HFF-Myc (cell line): ENCODE results near the gene ACADVL.

Source experiments
- DNase-seq: peaks from one replicate; pipeline ENCODE4 v3.0.0-alpha.2; 2011; ENCODE audit warnings: low read depth; ENCODE audit errors: extremely low read depth
- H3K4me3 ChIP-seq: replicated peaks from 2 replicates; pipeline ENCODE4 v1.5.1; 2011; ENCODE audit warnings: low read depth, mild to moderate bottlenecking, control low read depth, low read length
- TF ChIP-seq, protein P1 (sequence below): IDR thresholded peaks from 2 replicates; pipeline ENCODE4 v1.5.1; 2012; ENCODE audit warnings: mild to moderate bottlenecking, low read depth, low read length, control low read depth; ENCODE audit errors: missing control alignments

Gene ACADVL

DNA sequence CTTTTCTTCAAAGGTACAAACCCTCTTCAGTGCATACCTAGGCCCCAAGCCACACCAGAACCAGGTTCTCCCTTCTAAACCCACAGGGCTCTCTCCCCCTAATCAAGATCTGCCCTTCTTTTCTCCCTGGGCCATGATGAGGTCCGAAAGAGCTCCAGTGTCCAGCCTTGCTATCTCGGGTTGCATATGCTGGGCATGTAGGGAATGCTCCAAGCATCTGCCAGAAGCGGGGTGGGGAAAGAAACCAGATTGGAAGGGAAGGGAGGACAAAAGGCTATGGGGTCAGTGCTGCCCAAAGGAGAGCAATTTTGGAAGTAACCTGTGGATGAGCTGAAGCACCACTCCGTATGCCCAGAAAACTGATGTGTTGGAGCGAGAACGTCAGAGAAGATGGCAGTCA lies 29.5 kb downstream of the ACADVL start:
- no peak for DNase-seq
- peak overlapping the region; percentile 96 for H3K4me3 ChIP-seq
- TF ChIP-seq, protein P1, sequence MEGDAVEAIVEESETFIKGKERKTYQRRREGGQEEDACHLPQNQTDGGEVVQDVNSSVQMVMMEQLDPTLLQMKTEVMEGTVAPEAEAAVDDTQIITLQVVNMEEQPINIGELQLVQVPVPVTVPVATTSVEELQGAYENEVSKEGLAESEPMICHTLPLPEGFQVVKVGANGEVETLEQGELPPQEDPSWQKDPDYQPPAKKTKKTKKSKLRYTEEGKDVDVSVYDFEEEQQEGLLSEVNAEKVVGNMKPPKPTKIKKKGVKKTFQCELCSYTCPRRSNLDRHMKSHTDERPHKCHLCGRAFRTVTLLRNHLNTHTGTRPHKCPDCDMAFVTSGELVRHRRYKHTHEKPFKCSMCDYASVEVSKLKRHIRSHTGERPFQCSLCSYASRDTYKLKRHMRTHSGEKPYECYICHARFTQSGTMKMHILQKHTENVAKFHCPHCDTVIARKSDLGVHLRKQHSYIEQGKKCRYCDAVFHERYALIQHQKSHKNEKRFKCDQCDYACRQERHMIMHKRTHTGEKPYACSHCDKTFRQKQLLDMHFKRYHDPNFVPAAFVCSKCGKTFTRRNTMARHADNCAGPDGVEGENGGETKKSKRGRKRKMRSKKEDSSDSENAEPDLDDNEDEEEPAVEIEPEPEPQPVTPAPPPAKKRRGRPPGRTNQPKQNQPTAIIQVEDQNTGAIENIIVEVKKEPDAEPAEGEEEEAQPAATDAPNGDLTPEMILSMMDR, result no peak

DNA sequence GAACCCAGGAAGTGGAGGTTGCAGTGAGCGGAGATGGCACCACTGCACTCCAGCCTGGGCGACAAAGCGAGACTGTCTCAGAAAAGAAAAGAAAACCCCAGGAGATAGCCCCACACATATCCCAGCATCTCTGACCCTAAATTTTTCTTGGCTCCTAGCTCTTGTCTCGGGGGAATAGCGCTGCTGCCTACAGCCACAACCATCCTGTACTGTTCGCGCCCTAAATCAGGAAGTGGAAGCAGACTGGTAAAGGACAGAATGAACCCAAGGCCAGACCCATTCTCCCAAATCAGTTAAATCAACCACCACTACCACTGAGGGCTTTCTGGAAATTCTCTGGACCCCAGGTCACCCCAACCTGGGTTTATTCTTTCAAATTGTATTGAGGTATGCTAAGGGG lies 30.1 kb downstream of the ACADVL start:
- TF ChIP-seq, protein P1, result no peak
- H3K4me3 ChIP-seq, result peak overlapping the region; percentile 96
- DNase-seq, result no peak

DNA sequence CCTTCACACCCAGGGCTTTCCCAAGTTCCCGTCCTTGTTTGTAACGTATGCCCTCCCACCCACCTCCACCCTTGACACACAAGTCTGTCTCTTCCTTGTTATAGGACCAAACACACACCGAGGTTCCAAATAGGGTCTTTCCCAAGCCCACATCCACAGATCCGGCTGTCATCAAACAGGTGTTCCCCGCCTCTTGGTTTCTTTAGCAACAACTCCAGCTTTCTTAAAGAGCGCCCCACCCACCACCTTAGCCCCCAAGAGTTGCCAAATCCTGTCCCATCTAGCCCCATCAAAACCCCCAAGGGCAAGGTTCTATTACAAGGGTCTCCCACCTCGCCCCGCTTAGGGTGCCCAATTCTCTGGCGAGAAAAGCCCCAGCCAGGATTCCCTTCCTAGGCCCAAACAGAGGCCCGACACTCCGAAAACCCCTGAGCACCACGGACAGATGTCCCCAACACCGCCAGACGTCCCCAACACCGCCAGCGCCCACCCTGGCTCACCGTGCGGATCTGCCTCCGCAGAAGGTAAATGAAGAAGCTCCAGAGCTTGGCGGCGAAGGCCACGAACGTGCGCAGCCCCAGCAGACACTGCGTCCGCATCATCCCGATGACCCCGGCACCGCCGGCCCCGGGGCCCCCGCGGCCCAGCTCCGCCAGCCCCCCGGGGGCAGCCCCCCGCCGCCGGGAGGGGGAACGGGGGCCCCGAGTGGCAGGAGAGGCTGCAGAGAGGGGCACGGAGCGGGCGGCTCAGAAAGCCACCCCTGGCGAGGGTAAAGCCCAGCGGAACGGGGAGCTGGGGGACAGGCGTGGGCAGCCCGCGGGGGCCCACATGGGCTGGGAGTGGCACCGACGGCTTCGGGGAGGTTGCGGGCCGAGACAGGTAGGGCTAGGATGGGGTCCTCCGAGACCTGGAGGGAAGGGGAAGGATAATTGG lies 31.2 kb downstream of the ACADVL start:
- peak overlapping the region; percentile 96 for H3K4me3 ChIP-seq
- TF ChIP-seq, protein P1, result no peak
- no peak for DNase-seq

DNA sequence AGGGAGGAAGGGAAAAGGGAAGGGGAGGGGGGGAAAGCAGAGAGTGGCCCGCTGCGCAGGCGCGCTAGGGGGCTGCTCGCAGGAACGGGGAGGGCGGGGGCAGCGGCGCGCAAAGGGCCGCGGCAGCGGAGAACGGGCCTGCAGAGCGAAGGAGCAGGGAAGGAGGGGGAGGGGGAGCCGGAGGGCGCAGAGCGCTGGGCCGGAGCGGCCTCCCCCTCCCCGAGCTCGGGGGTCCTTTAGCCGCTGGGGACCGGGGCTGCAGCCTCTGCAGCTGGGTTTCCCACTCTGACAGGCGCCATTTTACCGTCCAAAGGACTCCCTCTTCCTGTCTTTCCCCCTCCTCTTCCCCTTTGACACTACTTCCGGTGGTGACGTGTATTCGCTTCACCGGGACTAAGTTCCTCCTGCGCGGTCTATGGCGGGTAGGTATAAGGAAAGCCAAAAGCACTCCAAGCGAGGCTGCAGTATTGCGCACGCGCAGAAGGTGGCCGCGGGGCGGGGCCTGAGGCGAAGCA lies 32.0 kb downstream of the ACADVL start, which contains the start of gene CTDNEP1:
TSS of gene CTDNEP1 (minus strand) at position 74 of the 515 bp plus-strand sequence. CDS start 438 bp downstream, outside the sequence.
- TF ChIP-seq, protein P1, result no peak
- peak; percentile 99 for DNase-seq
- peak within 1 kb of the TSS; percentile 96 for H3K4me3 ChIP-seq

DNA sequence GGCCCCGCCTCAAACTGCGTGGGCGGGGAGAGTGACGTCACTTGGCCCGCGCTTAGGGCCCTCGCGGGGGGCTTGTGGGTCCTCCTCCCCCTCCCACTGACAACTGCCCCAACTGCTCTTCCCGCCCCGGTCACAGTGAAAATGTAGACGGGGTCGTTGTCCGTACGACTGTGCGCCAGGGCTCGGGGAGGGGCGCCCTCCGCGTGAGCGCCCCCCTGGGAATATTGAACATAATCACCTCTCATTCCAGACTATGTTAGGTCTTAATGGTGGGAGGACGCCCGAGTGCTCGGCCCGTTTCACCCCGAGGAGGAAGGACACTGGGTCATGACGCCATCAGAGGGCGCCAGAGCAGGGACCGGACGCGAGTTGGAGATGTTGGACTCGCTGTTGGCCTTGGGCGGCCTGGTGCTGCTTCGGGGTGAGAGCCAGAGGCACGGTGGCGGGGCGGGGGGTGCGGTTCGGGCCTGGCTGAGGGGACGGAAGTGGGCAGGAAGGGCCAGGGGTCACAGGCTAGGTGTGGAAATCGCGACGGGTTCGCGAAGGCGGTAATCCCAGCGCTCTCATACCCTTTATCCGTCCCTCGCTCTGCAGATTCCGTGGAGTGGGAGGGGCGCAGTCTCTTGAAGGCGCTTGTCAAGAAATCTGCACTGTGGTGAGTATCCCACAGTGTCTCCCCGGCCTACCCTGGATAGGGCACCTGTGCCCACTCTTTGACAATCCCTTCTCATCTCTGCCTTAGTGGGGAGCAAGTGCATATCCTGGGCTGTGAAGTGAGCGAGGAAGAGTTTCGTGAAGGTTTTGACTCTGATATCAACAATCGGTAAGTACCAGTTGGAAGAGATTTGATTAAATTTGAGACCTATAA lies 32.7 kb downstream of the ACADVL start, which contains the start of gene ELP5:
TSS of gene ELP5 (plus strand) at position 40 of the 868 bp plus-strand sequence. CDS start at position 376, 336 bp downstream.
- peak within 1 kb of the TSS; percentile 96 for H3K4me3 ChIP-seq
- DNase-seq, result no peak
- TF ChIP-seq, protein P1, result no peak

DNA sequence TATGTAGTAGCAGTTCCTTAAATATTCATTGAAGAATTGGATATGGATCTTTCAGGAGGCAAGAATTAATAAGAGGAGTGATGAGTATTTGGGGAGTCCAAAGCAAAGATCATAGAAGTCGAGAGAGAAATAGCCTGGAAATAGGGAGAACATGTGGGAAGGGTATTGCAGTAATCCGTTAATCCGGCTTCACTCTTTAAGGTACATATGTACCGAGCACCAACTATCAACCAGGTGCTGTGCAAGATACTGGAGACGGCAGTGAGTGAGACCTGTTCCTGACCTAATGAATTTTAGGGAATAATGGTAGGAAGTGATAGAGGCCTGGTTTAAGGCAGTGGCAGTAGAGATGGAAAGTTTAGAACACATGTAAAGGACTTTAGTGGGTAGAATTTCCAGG lies 33.3 kb downstream of the ACADVL start:
- DNase-seq, result no peak
- TF ChIP-seq, protein P1, result no peak
- H3K4me3 ChIP-seq, result peak overlapping the region; percentile 96
